ENCODE data around the gene MAGEE1.

MAGEE1 gene

GRCh38 chrX:76477353-76477752 lies 49.8 kb downstream of the MAGEE1 start:
- H3K9me3 ChIP-seq (ENCODE audit: control insufficient read depth in 2 of 2, low read length in 2 of 2), result no peaks in the 10 kb centered on the region
- no peak overlapping the region for H3K9ac ChIP-seq (ENCODE audit: low read length in 2 of 2)
- no peaks in the 10 kb centered on the region for H3K4me1 ChIP-seq (ENCODE audit: control insufficient read depth, insufficient read depth, low read length)
- no peaks in the 10 kb centered on the region for H3K27me3 ChIP-seq (ENCODE audit: control insufficient read depth in 1 of 2, insufficient read depth in 2 of 2, low read length in 2 of 2)
- H3K27ac ChIP-seq (ENCODE audit: low read length), result no peak overlapping the region
- H3K36me3 ChIP-seq (ENCODE audit: control insufficient read depth in 2 of 2, insufficient read depth in 2 of 2, low read length in 2 of 2), result no peaks in the 10 kb centered on the region
- no peak overlapping the region for H3K4me3 ChIP-seq (ENCODE audit: low read length in 2 of 2)
